GM21576 (cell line): ENCODE results near the gene CRYL1.

Experiments
- ATAC-seq: cut with Tn5 transposase; IDR thresholded peaks from one replicate; pipeline ENCODE4 v1.9.1; 2021; ENCODE audit warnings: mild to moderate bottlenecking, moderate library complexity; ENCODE audit not compliant: unreplicated experiment

CRYL1 gene

GRCh38 chr13:20402881-20403280, 122.8 kb downstream of the CRYL1 start:
- ATAC-seq, result no peak

- no peak for ATAC-seq
Observed at GRCh38 chr13:20401931-20402856, 123.5 kb downstream of the CRYL1 start.

GRCh38 chr13:20401531-20401930, 124.1 kb downstream of the CRYL1 start:
- no peak for ATAC-seq

GRCh38 chr13:20400774-20401173, 124.9 kb downstream of the CRYL1 start:
- ATAC-seq, result no peak

GRCh38 chr13:20399961-20400360, 125.7 kb downstream of the CRYL1 start:
- no peak for ATAC-seq

- ATAC-seq, result no peak
Observed at GRCh38 chr13:20399515-20399914, 126.1 kb downstream of the CRYL1 start.

- no peak for ATAC-seq
Observed at GRCh38 chr13:20398459-20398858, 127.2 kb downstream of the CRYL1 start.

GRCh38 chr13:20397896-20398295, 127.8 kb downstream of the CRYL1 start:
- no peak for ATAC-seq

- ATAC-seq, result no peak
Observed at GRCh38 chr13:20395061-20395916, 130.4 kb downstream of the CRYL1 start.

- ATAC-seq, result no peak
Observed at GRCh38 chr13:20394506-20394905, 131.2 kb downstream of the CRYL1 start.

- no peak for ATAC-seq
Observed at GRCh38 chr13:20394169-20394501, 131.5 kb downstream of the CRYL1 start.

- ATAC-seq, result no peak
Observed at GRCh38 chr13:20393273-20394168, 132.1 kb downstream of the CRYL1 start.

GRCh38 chr13:20392530-20392929, 133.1 kb downstream of the CRYL1 start:
- ATAC-seq, result no peak

GRCh38 chr13:20391597-20392452, 133.8 kb downstream of the CRYL1 start:
- ATAC-seq, result no peak

- ATAC-seq, result no peak
Observed at GRCh38 chr13:20390526-20391175, 135.0 kb downstream of the CRYL1 start.

- no peak for ATAC-seq
Observed at GRCh38 chr13:20389696-20390525, 135.7 kb downstream of the CRYL1 start.

- ATAC-seq, result no peak
Observed at GRCh38 chr13:20388184-20388583, 137.5 kb downstream of the CRYL1 start.

- ATAC-seq, result no peak
Observed at GRCh38 chr13:20387441-20387971, 138.2 kb downstream of the CRYL1 start.
